HCT116 (cell line): ENCODE data around the gene MOV10. TPM values are rescaled to one million over a fixed set of nuclear protein-coding genes. Genes with fewer than 3 reads are reported as not detected.

Experiments used
- ATAC-seq: fragments of 200-7000 bp; cut with Tn5 transposase; 2 replicates; pipeline ENCODE4 v1.9.1; 2020; ENCODE audit warnings: mild to moderate bottlenecking, moderate library complexity
- BruUV-seq: library from RNA; stranded (reverse); fragments of 400-500 nt; replicated peaks from 2 replicates; lab custom pipeline; 2021; lab: Mats Ljungman, UMichigan
- CTCF ChIA-PET: fragments of 300-600 bp; sonication (Branson Sonifier 250); formaldehyde crosslinking; loops from one replicate; lab custom pipeline; 2021; ENCODE audit warnings: antibody characterized with exemption; lab: Charles Lee
- POLR2A ChIA-PET: fragments of 300-600, 350-600 bp; sonication (Branson Sonifier 250); formaldehyde crosslinking; loops from one replicate; lab custom pipeline; 2021; ENCODE audit warnings: antibody characterized with exemption; lab: Charles Lee
- RAD21 ChIA-PET, 2 experiments: fragments of 300-600 bp; sonication (Branson Sonifier 250); formaldehyde crosslinking; loops; one replicate each; lab custom pipeline; 2023; ENCODE audit warnings: low total read pairs in 2 of 2; ENCODE audit not compliant: uncharacterized antibody in 2 of 2, unreplicated experiment in 2 of 2, low non-redundant PET in 1 of 2; lab: Charles Lee
- DNase-seq: peaks from one replicate; pipeline ENCODE4 v3.0.0-alpha.2; 2010; ENCODE audit warnings: low read depth, low spot score
- H2AFZ ChIP-seq: fragments of 200-600 bp; shearing (Covaris generic), sonication (generic); 2 replicates; pipeline ENCODE4 v1.6.1; 2017; ENCODE audit warnings: low read depth, mixed run types, mixed read lengths, antibody characterized with exemption, low read length; ENCODE audit not compliant: poor library complexity, severe bottlenecking
- H3K27ac ChIP-seq: 2 replicates; pipeline ENCODE4 v1.5.1; 2012; ENCODE audit warnings: low read depth, low read length
- H3K27me3 ChIP-seq: fragments of 200-600 bp; sonication (generic); 2 replicates; pipeline ENCODE4 v1.6.1; 2016; ENCODE audit warnings: mixed run types, low read length, mixed read lengths; ENCODE audit not compliant: insufficient read depth
- H3K36me3 ChIP-seq, 2 experiments: fragments of 200-500 bp in 1 of 2; fragments of 200-600 bp in 1 of 2; sonication (Bioruptor generic) in 1 of 2; sonication (generic) in 1 of 2; 2 replicates each; pipeline versions ENCODE4 v1.5.1 to v1.6.1; 2014 to 2016; ENCODE audit warnings: low read length in 2 of 2, inconsistent platforms in 1 of 2, mixed read lengths in 1 of 2, mixed run types in 1 of 2; ENCODE audit not compliant: insufficient read depth in 2 of 2, control insufficient read depth in 1 of 2
- H3K4me1 ChIP-seq, 2 experiments: fragments of 200-600 bp in 1 of 2; sonication (generic) in 1 of 2; 2 replicates each; pipeline versions ENCODE4 v1.5.1 to v1.6.1; 2012 to 2017; ENCODE audit warnings: low read length in 2 of 2, inconsistent platforms in 1 of 2, mild to moderate bottlenecking in 1 of 2, mixed read lengths in 1 of 2, mixed run types in 1 of 2, moderate library complexity in 1 of 2; ENCODE audit not compliant: insufficient read depth in 2 of 2, control insufficient read depth in 1 of 2
- H3K4me2 ChIP-seq: fragments of 200-600 bp; sonication (generic); 2 replicates; pipeline ENCODE4 v1.6.1; 2017; ENCODE audit warnings: mixed run types, low read length, mixed read lengths
- H3K4me3 ChIP-seq, 2 experiments: fragments of 200-600 bp in 1 of 2; sonication (generic) in 1 of 2; replicated peaks in 1 of 2; 2 replicates each; pipeline ENCODE4 v1.5.1; 2011 to 2016; ENCODE audit warnings: low read length in 2 of 2, control low read depth in 1 of 2, low read depth in 1 of 2, mild to moderate bottlenecking in 1 of 2, mixed read lengths in 1 of 2, mixed run types in 1 of 2
- H3K79me2 ChIP-seq: fragments of 200-600 bp; sonication (generic); 2 replicates; pipeline ENCODE4 v1.6.1; 2017; ENCODE audit warnings: mild to moderate bottlenecking, mixed run types, low read length, moderate library complexity, mixed read lengths; ENCODE audit not compliant: insufficient read depth
- H3K9ac ChIP-seq: fragments of 200-600 bp; sonication (generic); 2 replicates; pipeline ENCODE4 v1.6.1; 2016; ENCODE audit warnings: low read length, mixed read lengths
- H3K9me2 ChIP-seq: fragments of 200-600 bp; sonication (generic), shearing (Covaris generic); 2 replicates; pipeline ENCODE4 v1.6.1; 2017; ENCODE audit warnings: mixed run types, mild to moderate bottlenecking, moderate library complexity; ENCODE audit not compliant: insufficient read depth
- H3K9me3 ChIP-seq, 2 experiments: fragments of 200-500 bp in 1 of 2; fragments of 200-600 bp in 1 of 2; sonication (Bioruptor generic) in 1 of 2; sonication (generic) in 1 of 2; 2 replicates each; pipeline ENCODE4 v1.6.1; 2014 to 2017; ENCODE audit warnings: low read length in 2 of 2, mixed read lengths in 2 of 2, inconsistent platforms in 1 of 2, low read depth in 1 of 2, mild to moderate bottlenecking in 1 of 2, mixed run types in 1 of 2, moderate library complexity in 1 of 2; ENCODE audit not compliant: control insufficient read depth in 1 of 2, insufficient read depth in 1 of 2
- H4K20me1 ChIP-seq: fragments of 200-600 bp; sonication (generic), shearing (Covaris generic); 2 replicates; pipeline ENCODE4 v1.6.1; 2017; ENCODE audit warnings: mixed run types, mild to moderate bottlenecking, moderate library complexity; ENCODE audit not compliant: insufficient read depth
- CBX3 ChIP-seq: IDR thresholded peaks from 2 replicates; pipeline ENCODE4 v1.6.1; 2012; ENCODE audit warnings: low read depth
- CEBPB ChIP-seq: IDR thresholded peaks from 2 replicates; pipeline ENCODE4 v1.6.1; 2012; ENCODE audit warnings: low read depth
- CTCF ChIP-seq, 3 experiments: fragments of 200-600 bp in 1 of 3; sonication (generic) in 1 of 3; IDR thresholded peaks in 2 of 3; conservative IDR thresholded peaks in 1 of 3; 2 replicates each; pipeline ENCODE4 v1.5.1; 2012 to 2017; ENCODE audit warnings: low read depth in 2 of 3, low read length in 2 of 3, antibody characterized with exemption in 1 of 3, borderline replicate concordance in 1 of 3, control low read depth in 1 of 3, mild to moderate bottlenecking in 1 of 3, mixed read lengths in 1 of 3, mixed run types in 1 of 3, moderate library complexity in 1 of 3; ENCODE audit not compliant: insufficient read depth in 1 of 3
- EZH2 ChIP-seq: fragments of 200-600 bp; sonication (generic); IDR thresholded peaks from 2 replicates; pipeline ENCODE4 v1.6.1; 2017; ENCODE audit warnings: antibody characterized with exemption, mixed run types
- MAX ChIP-seq: IDR thresholded peaks from 2 replicates; pipeline ENCODE4 v1.6.1; 2012
- RAD21 ChIP-seq: IDR thresholded peaks from 2 replicates; pipeline ENCODE4 v1.6.1; 2012; ENCODE audit warnings: low read depth, mild to moderate bottlenecking
- YY1 ChIP-seq: IDR thresholded peaks from 2 replicates; pipeline ENCODE4 v1.6.1; 2011; ENCODE audit warnings: low read length, low read depth, moderate library complexity, mild to moderate bottlenecking; ENCODE audit not compliant: insufficient replicate concordance; ENCODE audit errors: extremely low read depth
- ZNF274 ChIP-seq: fragments of 200-500 bp; sonication (Bioruptor generic); IDR thresholded peaks from 2 replicates; pipeline ENCODE4 v1.6.1; 2014; ENCODE audit warnings: mild to moderate bottlenecking, low read depth, low read length, inconsistent platforms
- intact Hi-C: fragments of 100-400 bp; cut with micrococcal nuclease; formaldehyde crosslinking; loops from 2 replicates; pipeline ENCODE4 v1.10.0; 2022
- total RNA-seq: library from RNA; stranded (reverse); gene quantifications from one replicate; pipeline ENCODE4 v1.2.1, GENCODE V29; 2021; ENCODE audit not compliant: unreplicated experiment

MOV10 gene
- total RNA-seq, 1 experiment from 2014 or later: 109 TPM

- Histone ChIP-seq H3K4me2 (peak overlapping the region; percentile 99), H3K79me2 (no peaks in the 10 kb centered on the region), H3K36me3 (no peaks in the 10 kb centered on the region), H3K27ac (no peak overlapping the region), H3K9me3 (no peaks in the 10 kb centered on the region), H3K27me3 (no peaks in the 10 kb centered on the region), H3K9ac (peak overlapping the region; percentile 32; the same call in 1 of the 2 replicates), H3K4me1 (peaks cover 18 to 39% of the 10 kb centered on the region in 2 experiments), H2AFZ (peak overlapping the region; percentile 91), H3K4me3 (peak overlapping the region; percentile 48 to 75), H3K9me2 (no peaks in the 10 kb centered on the region), H4K20me1 (no peaks in the 10 kb centered on the region)
- peak; percentile 68 for ATAC-seq
- ChIA-PET POLR2A (interaction anchor here (1.6 to 3.5 kb wide), 3 partner anchors 88 to 322 kb away, joined by 5 to 16 read pairs (median 6); partner anchors contain the start of gene SLC16A1), CTCF (interaction anchor here (0.6 to 4.3 kb wide), 21 partner anchors 9 to 1262 kb away, joined by 3 to 114 read pairs (median 4); partner anchors contain the start of genes LRIG2 and RHOC), RAD21 (interaction anchor here (0.6 to 3.3 kb wide), 5 partner anchors 42 to 325 kb away, joined by 3 to 16 read pairs (median 4); partner anchors contain the start of gene MOV10 (in 1 of the 2))
- intact Hi-C loops: loop anchor here (1.0 to 5.0 kb wide), 5 partner anchors 88 to 357 kb away; partner anchors contain the start of genes LRIG2 and SLC16A1
- peak; percentile 89 for DNase-seq
- TF ChIP-seq EZH2 (no peak), CTCF (IDR thresholded peaks at IDR 0.05 in 2 of 3, conservative IDR thresholded peaks at IDR 0.05 in 1 of 3; ENCODE audit: borderline replicate concordance in 1 of 3, insufficient read depth in 1 of 3, low read depth in 2 of 3, low read length in 2 of 3) (peak; percentile 91 to 98 (median 94)), YY1 (peak; percentile 52), ZNF274 (no peak), MAX (no peak), RAD21 (peak; percentile 99), CEBPB (no peak), CBX3 (0 out of 2 replicates have a peak, but pooled peaks have one; percentile 24)
- BruUV-seq: no TSS peak
Observed at GRCh38 chr1:112716133-112716720, 41.8 kb downstream of the MOV10 start.
